Hematopoietic multipotent progenitor cell (in vitro differentiated cells): ENCODE results near the gene CTNNA1. TPM values are rescaled to one million over a fixed set of nuclear protein-coding genes. Genes with fewer than 3 reads are reported as not detected.

ENCODE experiments used
- DNase-seq, 3 donors: peaks; one replicate each; pipeline ENCODE4 v3.0.0-alpha.2; 2011 to 2015; ENCODE audit warnings: low read depth in 2 of 3, low spot score in 2 of 3
- total RNA-seq: library from RNA; depleted of rRNA; stranded (reverse); fragments of >200 nt; gene quantifications from one replicate; pipeline ENCODE4 v1.2.3, GENCODE V29; 2012

The CTNNA1 gene
- total RNA-seq, 1 donor: 141 TPM

GRCh38 chr5:138925090-138925635 is 171.9 kb downstream of the CTNNA1 start:
- no peak for DNase-seq

- DNase-seq: no peak
Measured at GRCh38 chr5:138926257-138926656, 173.0 kb downstream of the CTNNA1 start.

GRCh38 chr5:138926688-138927448 is 173.6 kb downstream of the CTNNA1 start:
- no peak for DNase-seq

DNA sequence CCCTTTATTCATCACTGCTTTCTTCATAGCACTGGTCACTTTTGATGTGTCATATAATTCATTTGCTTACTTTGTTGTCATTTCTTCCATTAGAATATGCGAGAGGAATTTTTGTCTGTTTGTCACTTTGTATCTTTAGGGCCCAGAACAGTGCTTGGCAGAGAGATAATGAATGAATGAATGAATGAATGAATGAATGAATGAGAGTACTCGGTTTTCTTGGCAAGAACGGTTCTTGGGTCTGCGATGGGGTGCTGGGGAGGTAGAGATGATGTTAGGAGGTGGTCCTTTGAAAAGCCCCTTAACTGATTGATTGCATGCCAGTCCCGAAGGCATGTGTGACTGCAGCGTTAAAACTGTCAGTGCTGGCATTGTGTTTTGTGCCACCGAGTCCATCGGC is 174.3 kb downstream of the CTNNA1 start:
- DNase-seq: no peak

GRCh38 chr5:138927979-138928378 is 174.8 kb downstream of the CTNNA1 start:
- no peak for DNase-seq

DNA sequence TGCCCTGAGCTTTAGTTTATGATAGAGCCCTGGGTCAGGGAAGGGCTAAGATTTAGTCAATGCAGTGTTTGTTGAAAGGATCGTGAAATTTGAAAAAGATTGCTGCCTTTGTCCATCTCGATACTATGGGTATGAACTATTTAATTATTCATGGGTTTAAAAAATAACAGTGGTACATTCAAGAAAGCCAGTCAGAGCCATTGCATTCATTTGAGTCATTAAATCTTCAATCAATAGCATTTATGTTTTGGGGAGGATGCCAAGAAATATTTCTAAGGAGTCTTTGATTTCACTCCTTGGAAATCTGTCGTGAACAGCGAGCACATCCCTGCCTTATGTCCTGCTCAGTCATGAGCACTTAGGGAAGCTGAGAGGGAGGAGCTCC is 176.3 kb downstream of the CTNNA1 start:
- no peak for DNase-seq

DNA sequence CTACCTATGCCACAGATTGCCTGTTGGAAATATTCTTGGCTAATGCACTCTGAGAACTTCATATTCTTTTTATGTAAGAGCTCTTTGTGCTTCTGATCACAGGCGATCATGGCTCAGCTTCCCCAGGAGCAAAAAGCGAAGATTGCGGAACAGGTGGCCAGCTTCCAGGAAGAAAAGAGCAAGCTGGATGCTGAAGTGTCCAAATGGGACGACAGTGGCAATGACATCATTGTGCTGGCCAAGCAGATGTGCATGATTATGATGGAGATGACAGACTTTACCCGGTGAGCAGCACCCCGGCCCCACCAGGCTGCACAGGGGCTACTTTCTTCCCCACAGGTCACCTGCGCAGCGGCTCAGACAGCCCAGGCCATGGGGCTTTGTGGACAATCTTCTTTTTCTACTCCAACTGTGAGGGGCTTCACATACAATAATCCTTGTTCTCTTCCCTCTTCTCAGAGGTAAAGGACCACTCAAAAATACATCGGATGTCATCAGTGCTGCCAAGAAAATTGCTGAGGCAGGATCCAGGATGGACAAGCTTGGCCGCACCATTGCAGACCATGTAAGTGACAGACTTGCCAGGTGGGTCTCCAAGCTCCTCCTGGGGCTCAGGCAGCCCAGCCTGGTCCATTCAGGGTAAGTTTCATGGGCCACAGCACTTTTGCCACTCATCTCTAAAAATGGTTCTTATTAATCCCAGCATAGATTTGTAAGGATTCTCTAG is 177.3 kb downstream of the CTNNA1 start:
- no peak for DNase-seq

- no peak for DNase-seq
Measured at GRCh38 chr5:138932171-138932810, 179.1 kb downstream of the CTNNA1 start.

GRCh38 chr5:138933522-138934290 is 180.5 kb downstream of the CTNNA1 start:
- DNase-seq: no peak

GRCh38 chr5:138934971-138935370 is 181.7 kb downstream of the CTNNA1 start:
- no peak for DNase-seq

- no peak for DNase-seq
Measured at GRCh38 chr5:138935466-138935865, 182.2 kb downstream of the CTNNA1 start.

DNA sequence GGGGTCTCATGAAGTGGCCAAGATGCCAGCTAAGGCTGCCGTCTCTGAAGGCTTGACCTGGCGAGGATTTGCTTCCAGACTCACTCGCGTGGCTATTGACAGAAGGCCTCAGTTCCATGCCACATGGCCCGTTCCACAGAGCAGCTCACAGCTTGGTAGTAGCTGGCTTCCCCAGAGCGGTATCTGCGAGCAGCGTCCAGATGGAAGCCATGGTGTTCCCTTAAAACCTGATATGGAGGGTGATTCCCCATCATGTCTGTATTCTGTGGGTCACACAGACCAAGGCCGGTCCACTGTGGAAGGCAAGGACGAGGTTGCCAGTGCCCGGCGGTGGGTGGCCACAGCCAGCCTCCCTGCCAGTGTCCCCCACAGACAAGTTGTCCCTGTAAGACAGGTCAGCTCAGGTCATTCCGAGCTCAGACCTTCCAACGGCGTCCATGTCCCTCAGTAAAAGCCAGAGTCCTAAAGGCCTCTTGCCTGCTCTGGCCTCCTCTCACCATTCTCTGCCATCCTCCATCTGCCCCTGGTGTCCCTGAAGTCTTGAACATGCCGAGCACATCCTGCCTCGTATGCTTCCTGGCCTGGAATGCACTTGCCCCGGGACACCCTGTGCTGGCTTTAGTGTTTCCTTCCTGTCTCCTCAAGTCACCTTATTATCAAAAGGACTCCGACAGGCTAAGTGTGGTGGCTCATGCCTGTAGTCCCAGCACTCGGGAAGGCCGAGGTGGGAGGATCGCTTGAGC is 183.2 kb downstream of the CTNNA1 start:
- DNase-seq: no peak

- no peak for DNase-seq
Measured at GRCh38 chr5:138936968-138937345, 183.7 kb downstream of the CTNNA1 start.

GRCh38 chr5:138937392-138938387 is 184.5 kb downstream of the CTNNA1 start:
- DNase-seq: no peak

GRCh38 chr5:138938526-138938925 is 185.3 kb downstream of the CTNNA1 start:
- DNase-seq: no peak

GRCh38 chr5:138942066-138942465 is 188.8 kb downstream of the CTNNA1 start:
- DNase-seq: no peak

DNA sequence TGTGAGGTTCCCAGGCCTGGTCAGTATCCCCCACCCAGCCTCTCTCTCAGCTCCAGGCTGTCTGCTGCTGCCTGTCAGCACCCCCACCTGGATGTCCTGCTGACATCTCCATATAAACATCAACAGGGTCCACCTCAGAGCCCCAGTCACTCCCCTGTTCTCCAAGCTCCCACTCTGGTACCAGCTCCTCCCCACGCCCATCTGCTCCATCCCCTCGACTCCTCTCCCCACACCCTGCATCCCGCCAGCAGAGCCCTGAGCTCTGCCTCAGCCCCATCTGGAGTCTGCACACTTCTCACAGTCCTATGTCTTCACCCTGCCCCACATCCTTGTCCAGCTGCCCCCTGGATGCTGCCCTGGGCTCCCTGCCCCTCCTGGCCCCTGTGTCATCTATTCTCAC is 189.6 kb downstream of the CTNNA1 start:
- DNase-seq: no peak

- no peak for DNase-seq
Measured at GRCh38 chr5:138943599-138944173, 190.5 kb downstream of the CTNNA1 start.
